ENCODE data around the gene PMPCA. TPM values are rescaled to one million over a fixed set of nuclear protein-coding genes. Genes with fewer than 3 reads are reported as not detected.

Gene PMPCA
- total RNA-seq, 1 experiment from 2014 or later: 116 TPM

- BruUV-seq (replicated peaks): no TSS peak
- POLR2A ChIA-PET: no interaction called here
- RAD21 ChIA-PET (ENCODE audit: low non-redundant PET in 1 of 2, low total read pairs in 2 of 2, uncharacterized antibody in 2 of 2, unreplicated experiment in 2 of 2): no interaction called here
- intact Hi-C loops (cut with micrococcal nuclease): no loop called here
- no peak for ATAC-seq
- Histone ChIP-seq H3K27me3 (ENCODE audit: insufficient read depth, low read length) (no peaks in the 10 kb centered on the region), H2AFZ (ENCODE audit: low read depth, low read length, poor library complexity, severe bottlenecking) (no peak within 1 kb of the TSS), H3K4me2 (ENCODE audit: low read length) (peak within 1 kb of the TSS; percentile 12; the same call in 1 of the 2 replicates), H3K4me1 (ENCODE audit: control insufficient read depth in 1 of 2, insufficient read depth in 2 of 2, low read length in 2 of 2) (peaks cover 0 to 9% of the 10 kb centered on the region in 2 experiments; a peak in 2 of 4 replicates), H3K36me3 (ENCODE audit: control insufficient read depth in 1 of 2, insufficient read depth in 2 of 2, low read length in 2 of 2) (no peaks in the 10 kb centered on the region; a peak in 1 of 4 replicates), H3K27ac (ENCODE audit: low read depth, low read length) (no peak within 1 kb of the TSS; the same call in 1 of the 2 replicates), H3K9me2 (ENCODE audit: insufficient read depth) (no peaks in the 10 kb centered on the region), H3K9me3 (ENCODE audit: control insufficient read depth in 1 of 2, insufficient read depth in 1 of 2, low read depth in 1 of 2, low read length in 2 of 2) (no peaks in the 10 kb centered on the region), H3K4me3 (replicated peaks in 1 of 2; ENCODE audit: low read depth in 1 of 2, low read length in 2 of 2) (no peak within 1 kb of the TSS), H3K79me2 (ENCODE audit: insufficient read depth, low read length) (no peaks in the 10 kb centered on the region), H4K20me1 (ENCODE audit: insufficient read depth) (no peaks in the 10 kb centered on the region), H3K9ac (ENCODE audit: low read length) (no peak within 1 kb of the TSS)
- TF ChIP-seq REST (IDR thresholded peaks at IDR 0.05; ENCODE audit: low read depth) (no peak), RAD21 (IDR thresholded peaks at IDR 0.05; ENCODE audit: low read depth) (no peak), YY1 (IDR thresholded peaks at IDR 0.05; ENCODE audit: extremely low read depth, insufficient replicate concordance, low read depth, low read length) (no peak), TCF7L2 (IDR thresholded peaks at IDR 0.05; ENCODE audit: borderline replicate concordance, extremely low read depth, insufficient read depth, insufficient read length) (no peak), ZBTB33 (IDR thresholded peaks at IDR 0.05; ENCODE audit: extremely low read depth, insufficient replicate concordance, low read length) (no peak)
- DNase-seq (ENCODE audit: low read depth, low spot score): no peak
- CTCF ChIA-PET: interaction anchor here (1.0 kb wide), 1 partner anchor 11 kb away, joined by 3 read pairs; no protein-coding TSS in a partner anchor
Observed at GRCh38 chr9:136373300-136374182, 36.9 kb upstream of the PMPCA start, which contains the start of gene CARD9. CARD9 (minus strand) TSS chr9:136373669; CDS start chr9:136372078, 1,591 bp downstream.
